ENCODE results near the gene SCLT1.

SCLT1 gene

GRCh38 chr4:128979934-128980333 lies 113.4 kb downstream of the SCLT1 start:
- no peaks in the 10 kb centered on the region for H3K27me3 ChIP-seq (ENCODE audit: low read depth, low read length)
- H3K4me1 ChIP-seq (ENCODE audit: low read length) = no peaks in the 10 kb centered on the region
- H3K36me3 ChIP-seq (replicated peaks; ENCODE audit: low read depth, low read length) = no peaks in the 10 kb centered on the region
- no peak overlapping the region for H3K4me2 ChIP-seq (ENCODE audit: low read length)
- no peaks in the 10 kb centered on the region for H3K79me2 ChIP-seq (ENCODE audit: low read length)
- H4K20me1 ChIP-seq (ENCODE audit: insufficient read depth, low read length) = no peaks in the 10 kb centered on the region
- H3K9me3 ChIP-seq (ENCODE audit: insufficient read depth, low read length) = no peaks in the 10 kb centered on the region
- H2AFZ ChIP-seq (ENCODE audit: low read depth, low read length) = no peak overlapping the region
- H3K9ac ChIP-seq (ENCODE audit: low read length) = no peak overlapping the region
- H3K4me3 ChIP-seq (ENCODE audit: low read length) = no peak overlapping the region
- TF ChIP-seq EZH2phosphoT487 (IDR thresholded peaks at IDR 0.05; ENCODE audit: low read depth) (no peak), CTCF (IDR thresholded peaks at IDR 0.05; ENCODE audit: low read depth, low read length) (no peak)
- H3K27ac ChIP-seq (ENCODE audit: low read length) = no peak overlapping the region

GRCh38 chr4:128978985-128979384 lies 114.4 kb downstream of the SCLT1 start:
- H3K4me2 ChIP-seq (ENCODE audit: low read length) = no peak overlapping the region
- H3K4me3 ChIP-seq (ENCODE audit: low read length) = no peak overlapping the region
- H3K9me3 ChIP-seq (ENCODE audit: insufficient read depth, low read length) = no peaks in the 10 kb centered on the region
- H3K27ac ChIP-seq (ENCODE audit: low read length) = no peak overlapping the region
- no peaks in the 10 kb centered on the region for H3K27me3 ChIP-seq (ENCODE audit: low read depth, low read length)
- H2AFZ ChIP-seq (ENCODE audit: low read depth, low read length) = no peak overlapping the region
- H3K79me2 ChIP-seq (ENCODE audit: low read length) = no peaks in the 10 kb centered on the region
- no peaks in the 10 kb centered on the region for H3K36me3 ChIP-seq (replicated peaks; ENCODE audit: low read depth, low read length)
- no peaks in the 10 kb centered on the region for H3K4me1 ChIP-seq (ENCODE audit: low read length)
- TF ChIP-seq CTCF (IDR thresholded peaks at IDR 0.05; ENCODE audit: low read depth, low read length) = no peak
- no peak for TF ChIP-seq EZH2phosphoT487 (IDR thresholded peaks at IDR 0.05; ENCODE audit: low read depth)
- H3K9ac ChIP-seq (ENCODE audit: low read length) = no peak overlapping the region
- H4K20me1 ChIP-seq (ENCODE audit: insufficient read depth, low read length) = no peaks in the 10 kb centered on the region

GRCh38 chr4:128974136-128974581 lies 119.2 kb downstream of the SCLT1 start:
- no peak for TF ChIP-seq EZH2phosphoT487 (IDR thresholded peaks at IDR 0.05; ENCODE audit: low read depth)
- no peak for TF ChIP-seq CTCF (IDR thresholded peaks at IDR 0.05; ENCODE audit: low read depth, low read length)
- H3K27ac ChIP-seq (ENCODE audit: low read length) = no peak overlapping the region
- H3K4me1 ChIP-seq (ENCODE audit: low read length) = no peaks in the 10 kb centered on the region
- no peaks in the 10 kb centered on the region for H4K20me1 ChIP-seq (ENCODE audit: insufficient read depth, low read length)
- no peaks in the 10 kb centered on the region for H3K9me3 ChIP-seq (ENCODE audit: insufficient read depth, low read length)
- H3K4me2 ChIP-seq (ENCODE audit: low read length) = no peak overlapping the region
- no peak overlapping the region for H3K4me3 ChIP-seq (ENCODE audit: low read length)
- no peaks in the 10 kb centered on the region for H3K36me3 ChIP-seq (replicated peaks; ENCODE audit: low read depth, low read length)
- H3K9ac ChIP-seq (ENCODE audit: low read length) = no peak overlapping the region
- no peaks in the 10 kb centered on the region for H3K27me3 ChIP-seq (ENCODE audit: low read depth, low read length)
- no peaks in the 10 kb centered on the region for H3K79me2 ChIP-seq (ENCODE audit: low read length)
- no peak overlapping the region for H2AFZ ChIP-seq (ENCODE audit: low read depth, low read length)

- TF ChIP-seq EZH2phosphoT487 (IDR thresholded peaks at IDR 0.05; ENCODE audit: low read depth) (no peak), CTCF (IDR thresholded peaks at IDR 0.05; ENCODE audit: low read depth, low read length) (no peak)
- H3K27ac ChIP-seq (ENCODE audit: low read length) = no peak overlapping the region
- no peak overlapping the region for H3K9ac ChIP-seq (ENCODE audit: low read length)
- H3K4me1 ChIP-seq (ENCODE audit: low read length) = no peaks in the 10 kb centered on the region
- no peaks in the 10 kb centered on the region for H3K9me3 ChIP-seq (ENCODE audit: insufficient read depth, low read length)
- no peaks in the 10 kb centered on the region for H4K20me1 ChIP-seq (ENCODE audit: insufficient read depth, low read length)
- H3K79me2 ChIP-seq (ENCODE audit: low read length) = no peaks in the 10 kb centered on the region
- no peaks in the 10 kb centered on the region for H3K27me3 ChIP-seq (ENCODE audit: low read depth, low read length)
- peaks cover 6% of the 10 kb centered on the region for H3K36me3 ChIP-seq (replicated peaks; ENCODE audit: low read depth, low read length)
- H3K4me2 ChIP-seq (ENCODE audit: low read length) = no peak overlapping the region
- no peak overlapping the region for H3K4me3 ChIP-seq (ENCODE audit: low read length)
- no peak overlapping the region for H2AFZ ChIP-seq (ENCODE audit: low read depth, low read length)
Observed at GRCh38 chr4:128973384-128973783, 120.0 kb downstream of the SCLT1 start.

Data from OCI-LY3 (cell line).